GM12878 (cell line): ENCODE results near the gene GALP. TPM values are rescaled to one million over a fixed set of nuclear protein-coding genes. Genes with fewer than 3 reads are reported as not detected.

Experiments
- ATAC-seq: fragments of 200-7000 bp; cut with Tn5 transposase; 3 replicates; pipeline ENCODE4 v1.9.1; 2020; ENCODE audit warnings: mild to moderate bottlenecking, moderate library complexity
- BruUV-seq: library from RNA; stranded (reverse); fragments of 400-500 nt; replicated peaks from 2 replicates; lab custom pipeline; 2021; lab: Mats Ljungman, UMichigan
- CTCF ChIA-PET: fragments of 300-600 bp; sonication (Branson Sonifier 250); formaldehyde crosslinking; extraction: SDS; loops from one replicate; lab custom pipeline; 2021; ENCODE audit warnings: inconsistent platforms; lab: Yijun Ruan, JAX
- POLR2A ChIA-PET: fragments of 350-600 bp; formaldehyde crosslinking; extraction: SDS; loops from one replicate; lab custom pipeline; 2021; ENCODE audit warnings: inconsistent platforms; lab: Charles Lee
- RAD21 ChIA-PET: fragments of 300-600 bp; sonication (Branson Sonifier 250); formaldehyde crosslinking; loops from one replicate; lab custom pipeline; 2023; ENCODE audit warnings: antibody characterized with exemption; ENCODE audit not compliant: unreplicated experiment; lab: Charles Lee
- SMC1A ChIA-PET: fragments of 300-600 bp; sonication (Branson Sonifier 250); formaldehyde crosslinking; loops from one replicate; lab custom pipeline; 2023; ENCODE audit not compliant: unreplicated experiment, uncharacterized antibody; lab: Charles Lee
- DNase-seq: peaks from one replicate; pipeline ENCODE4 v3.0.0-alpha.2; 2011; ENCODE audit warnings: low read depth, low spot score
- FAIRE-seq: peaks from 3 replicates; lab custom pipeline; 2011; peaks lifted over from hg19 to GRCh38; lab: Jason Lieb, UNC
- H2AFZ ChIP-seq: 2 replicates; pipeline ENCODE4 v1.6.0; 2011; ENCODE audit warnings: low read depth, low read length, control low read depth; ENCODE audit not compliant: control insufficient read depth
- H3K27ac ChIP-seq: 2 replicates; pipeline ENCODE4 v1.5.1; 2011; ENCODE audit warnings: control low read depth; ENCODE audit not compliant: control insufficient read depth, insufficient read depth
- H3K27me3 ChIP-seq, 2 experiments: replicated peaks in 1 of 2; 2 replicates each; pipeline versions ENCODE4 v1.6.0 to v1.6.1; 2011; ENCODE audit warnings: low read length in 1 of 2; ENCODE audit not compliant: control insufficient read depth in 2 of 2, insufficient read depth in 2 of 2
- H3K36me3 ChIP-seq, 2 experiments: 2 replicates each; pipeline ENCODE4 v1.5.1; 2011; ENCODE audit warnings: low read length in 1 of 2; ENCODE audit not compliant: control insufficient read depth in 2 of 2, insufficient read depth in 2 of 2
- H3K4me1 ChIP-seq: 2 replicates; pipeline ENCODE4 v1.6.1; 2011; ENCODE audit warnings: mild to moderate bottlenecking, low read length, moderate library complexity, mixed read lengths; ENCODE audit not compliant: control insufficient read depth, insufficient read depth
- H3K4me2 ChIP-seq: 2 replicates; pipeline ENCODE4 v1.6.0; 2011; ENCODE audit warnings: control low read depth; ENCODE audit not compliant: control insufficient read depth, insufficient read depth
- H3K4me3 ChIP-seq: fragments of 200-600 bp; sonication (generic); 2 replicates; pipeline ENCODE4 v1.5.1; 2016
- H3K79me2 ChIP-seq: 2 replicates; pipeline ENCODE4 v1.6.0; 2011; ENCODE audit warnings: low read length; ENCODE audit not compliant: control insufficient read depth, insufficient read depth
- H3K9ac ChIP-seq: 2 replicates; pipeline ENCODE4 v1.8.0; 2011; ENCODE audit warnings: low read length, control low read depth, mixed read lengths; ENCODE audit not compliant: control insufficient read depth, insufficient read depth
- H3K9me3 ChIP-seq: replicated peaks from 3 replicates; pipeline ENCODE4 v1.5.1; 2011; ENCODE audit warnings: mild to moderate bottlenecking, low read length; ENCODE audit not compliant: control insufficient read depth, insufficient read depth
- H4K20me1 ChIP-seq: 2 replicates; pipeline ENCODE4 v1.6.0; 2011; ENCODE audit not compliant: control insufficient read depth, insufficient read depth
- ATF7 ChIP-seq: fragments of 450-650 bp; IDR thresholded peaks from 2 replicates; pipeline ENCODE4 v1.6.1; 2016; ENCODE audit warnings: low read depth, mild to moderate bottlenecking
- CHD1 ChIP-seq: IDR thresholded peaks from 2 replicates; pipeline ENCODE4 v1.6.1; 2012; ENCODE audit warnings: low read depth, low read length, improper control_type of control experiment
- EGR1 ChIP-seq, 2 experiments: IDR thresholded peaks; 1 replicate in 1 of 2; 2 replicates in 1 of 2; pipeline ENCODE4 v1.6.1; 2011 to 2012; ENCODE audit warnings: low read depth in 2 of 2, low read length in 2 of 2, borderline replicate concordance in 1 of 2, mild to moderate bottlenecking in 1 of 2, moderate library complexity in 1 of 2
- MTA3 ChIP-seq: IDR thresholded peaks from 2 replicates; pipeline ENCODE4 v1.6.1; 2012; ENCODE audit warnings: low read length, inconsistent platforms, borderline replicate concordance
- POLR2A ChIP-seq: IDR thresholded peaks from 2 replicates; pipeline ENCODE4 v1.6.1; 2011; ENCODE audit warnings: low read depth, mild to moderate bottlenecking, low read length
- SIX5 ChIP-seq: IDR thresholded peaks from 2 replicates; pipeline ENCODE4 v1.6.1; 2011; ENCODE audit warnings: mild to moderate bottlenecking, low read depth, low read length, moderate library complexity; ENCODE audit not compliant: severe bottlenecking
- SMARCA5 ChIP-seq: fragments of 450-650 bp; IDR thresholded peaks from 2 replicates; pipeline ENCODE4 v1.6.1; 2017; ENCODE audit warnings: mild to moderate bottlenecking
- USF1 ChIP-seq: IDR thresholded peaks from 2 replicates; pipeline ENCODE4 v1.6.1; 2011; ENCODE audit warnings: borderline replicate concordance, low read depth, mild to moderate bottlenecking, moderate library complexity, mixed read lengths, low read length; ENCODE audit not compliant: insufficient read depth; ENCODE audit errors: extremely low read length
- USF2 ChIP-seq: IDR thresholded peaks from 2 replicates; pipeline ENCODE4 v1.6.1; 2011; ENCODE audit warnings: low read depth, low read length, improper control_type of control experiment, borderline replicate concordance
- ZNF384 ChIP-seq: IDR thresholded peaks from 2 replicates; pipeline ENCODE4 v1.6.1; 2012; ENCODE audit warnings: low read depth, mild to moderate bottlenecking, low read length, improper control_type of control experiment, borderline replicate concordance
- ZNF592 ChIP-seq: fragments of 450-650 bp; IDR thresholded peaks from 2 replicates; pipeline ENCODE4 v1.6.1; 2017; ENCODE audit warnings: mild to moderate bottlenecking, moderate library complexity
- WGBS: methylation state at CpG from one replicate; pipeline ENCODE4 v1.1.6; 2016; ENCODE audit warnings: low lambda C conversion rate; ENCODE audit not compliant: insufficient replicate concordance, insufficient coverage; ENCODE audit errors: missing lambda C conversion rate; 5-methylcytosine and 5-hydroxymethylcytosine counted together
- in situ Hi-C: fragments of 300-500 bp; cut with MboI; formaldehyde crosslinking; loops from 9 replicates; pipeline ENCODE4 v1.14.3; 2018; ENCODE audit warnings: mixed read lengths
- intact Hi-C: fragments of 100-400 bp; cut with micrococcal nuclease; formaldehyde crosslinking; loops from one replicate; pipeline ENCODE4 v1.14.2; 2022; ENCODE audit not compliant: unreplicated experiment
- polyA plus RNA-seq, 11 experiments: library from polyadenylated mRNA; depleted of rRNA in 4 of 11; unstranded in 6 of 11; stranded (reverse) in 5 of 11; fragments of >200 nt; fragmentation: Nextera tagmentation in 4 of 11; fragmentation: Illumina TruSeq in 1 of 11; extraction: Ambion mirVana in 4 of 11; extraction: Trizol in 1 of 11; gene quantifications; 1 replicate in 1 of 11; 2 replicates in 10 of 11; pipeline versions ENCODE4 v1.2.1 to v1.2.3, GENCODE V29; 2011 to 2016; ENCODE audit warnings: inconsistent platforms in 2 of 11, missing spikeins in 2 of 11, low read depth in 1 of 11
- total RNA-seq, 4 experiments: library from RNA; depleted of rRNA in 3 of 4; stranded (reverse); fragments of >200 nt in 3 of 4; fragmentation: Illumina TruSeq in 1 of 4; extraction: Trizol in 1 of 4; gene quantifications; 2 replicates each; pipeline versions ENCODE4 v1.2.1 to v1.2.3, GENCODE V29; 2013 to 2021

The GALP gene
- total and polyA plus RNA-seq, 10 of the 15 experiments (the other 5 are each of a cell fraction or from before 2014, with no cell fraction given): not detected

- WGBS: 44% methylated on average over 11 of the region's 11 CpGs
- Histone ChIP-seq H3K4me1 (no peaks in the 10 kb centered on the region), H3K36me3 (no peaks in the 10 kb centered on the region), H4K20me1 (no peaks in the 10 kb centered on the region), H3K4me3 (no peak overlapping the region), H2AFZ (no peak overlapping the region), H3K9me3 (no peaks in the 10 kb centered on the region), H3K4me2 (no peak overlapping the region), H3K9ac (no peak overlapping the region), H3K27ac (no peak overlapping the region), H3K27me3 (no peaks in the 10 kb centered on the region; a peak in 1 of 4 replicates), H3K79me2 (no peaks in the 10 kb centered on the region)
- TF ChIP-seq ATF7 (no peak), SMARCA5 (no peak)
- POLR2A ChIA-PET: no interaction called here
- BruUV-seq: no TSS peak
- FAIRE-seq: no peak
- RAD21 ChIA-PET: no interaction called here
- intact Hi-C loops (no loop called here), in situ Hi-C loops (no loop called here)
- no peak for DNase-seq
- ATAC-seq: no peak
- SMC1A ChIA-PET: interaction anchor here (0.6 to 1.0 kb wide), 2 partner anchors 76 to 111 kb away, joined by 3 to 4 read pairs; no protein-coding TSS in a partner anchor
- CTCF ChIA-PET: interaction anchor here (0.6 to 1.7 kb wide), 5 partner anchors 15 to 545 kb away, joined by 3 to 6 read pairs (median 5); no protein-coding TSS in a partner anchor
Observed at GRCh38 chr19:56177564-56178243, 1.9 kb downstream of the GALP start.

GRCh38 chr19:56189785-56190184, 14.0 kb downstream of the GALP start:
- POLR2A ChIA-PET: no interaction called here
- H3K27me3 ChIP-seq: no peaks in the 10 kb centered on the region
- no peak overlapping the region for H3K27ac ChIP-seq
- no peak overlapping the region for H3K9ac ChIP-seq
- DNase-seq: no peak
- H3K36me3 ChIP-seq: no peaks in the 10 kb centered on the region
- no peaks in the 10 kb centered on the region for H3K79me2 ChIP-seq
- no peaks in the 10 kb centered on the region for H4K20me1 ChIP-seq
- no TSS peak for BruUV-seq
- H2AFZ ChIP-seq: no peak overlapping the region
- intact Hi-C loops: no loop called here
- no peak for FAIRE-seq
- 45% methylated on average over 17 of the region's 17 CpGs for WGBS
- RAD21 ChIA-PET: no interaction called here
- CTCF ChIA-PET: no interaction called here
- H3K4me1 ChIP-seq: no peaks in the 10 kb centered on the region
- in situ Hi-C loops: no loop called here
- H3K4me2 ChIP-seq: no peak overlapping the region
- H3K9me3 ChIP-seq: no peaks in the 10 kb centered on the region
- H3K4me3 ChIP-seq: no peak overlapping the region
- no peak for ATAC-seq
- SMC1A ChIA-PET: no interaction called here
- TF ChIP-seq ZNF384 (no peak), USF1 (no peak), POLR2A (no peak), MTA3 (no peak), ZNF592 (no peak), EGR1 (IDR thresholded peaks at IDR 0.05; ENCODE audit: borderline replicate concordance in 1 of 2, low read depth in 2 of 2, low read length in 2 of 2) (no peak), SIX5 (no peak), USF2 (no peak), CHD1 (no peak)
